HS-27A (cell line): Measurements from ENCODE around the gene CCDC91.

Experiments
- DNase-seq: peaks from one replicate; pipeline ENCODE4 v3.0.0-alpha.2; 2012; ENCODE audit warnings: low read depth, missing footprints

Gene CCDC91

DNA sequence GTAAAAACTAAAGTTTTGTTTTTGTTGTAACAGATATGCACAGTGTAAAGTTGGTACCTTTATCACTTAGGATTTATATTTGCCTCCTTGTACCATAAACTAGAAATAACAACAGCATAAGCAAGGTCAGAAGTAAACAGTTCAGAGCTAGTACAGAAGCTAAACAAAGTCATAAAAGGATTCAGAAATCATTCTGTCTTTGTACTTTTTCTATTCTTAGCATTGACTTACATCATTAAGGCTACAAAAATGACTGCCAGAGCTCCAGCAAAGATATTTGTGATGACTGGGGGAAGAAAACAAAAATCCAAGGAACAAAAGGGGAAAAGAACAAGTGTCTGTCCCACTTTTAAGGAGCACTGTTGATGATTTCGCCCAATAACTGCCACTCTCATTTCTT lies 347.2 kb downstream of the CCDC91 start:
- no peak for DNase-seq

DNA sequence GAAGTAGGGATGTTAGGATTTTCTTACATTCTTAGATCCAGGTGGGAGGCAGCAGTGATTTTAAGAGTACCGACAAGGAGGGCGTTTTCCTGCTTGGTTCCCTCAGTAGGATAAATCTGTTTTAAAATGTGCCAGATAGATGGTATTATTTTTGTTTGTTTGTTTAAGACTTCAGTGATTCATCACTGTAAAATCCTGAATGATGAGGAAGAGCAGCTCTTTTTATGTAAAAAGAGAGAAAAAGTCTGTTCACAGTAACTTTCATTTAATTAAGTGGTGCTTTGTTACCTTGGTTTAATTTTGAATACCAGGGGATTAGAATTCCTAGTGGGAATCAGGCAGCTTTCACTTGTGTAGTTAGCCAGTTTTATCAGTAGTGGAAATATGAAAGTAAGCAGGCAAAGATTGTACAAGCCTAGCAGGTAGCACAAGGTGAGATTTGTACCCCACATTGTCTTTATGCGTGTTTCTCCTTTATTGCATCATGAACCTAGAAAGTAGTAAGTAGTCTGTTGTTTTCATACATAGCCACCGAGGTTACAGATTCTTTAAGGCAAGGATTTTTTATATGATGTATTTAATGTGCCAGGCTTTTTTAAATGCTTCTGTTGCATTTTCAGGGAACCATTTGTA lies 349.6 kb downstream of the CCDC91 start:
- DNase-seq, result no peak

DNA sequence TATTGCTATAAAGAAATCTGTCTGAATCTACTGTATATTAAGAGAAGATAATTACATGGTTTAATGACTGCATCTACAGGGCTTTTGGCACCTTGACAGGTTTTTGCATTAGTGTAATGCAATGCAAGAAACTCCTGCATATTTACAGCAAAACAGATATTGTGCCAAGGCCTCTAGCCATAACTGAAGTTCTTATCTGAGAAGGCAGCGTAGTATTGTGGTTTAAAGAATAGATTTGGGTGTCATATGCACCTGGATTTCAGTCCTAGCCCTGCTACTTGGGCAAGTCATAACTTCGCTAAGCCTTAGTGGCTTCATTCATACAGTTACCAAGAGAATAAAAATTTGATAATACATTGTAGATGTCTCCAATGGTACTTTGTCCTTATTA lies 350.1 kb downstream of the CCDC91 start:
- no peak for DNase-seq

DNA sequence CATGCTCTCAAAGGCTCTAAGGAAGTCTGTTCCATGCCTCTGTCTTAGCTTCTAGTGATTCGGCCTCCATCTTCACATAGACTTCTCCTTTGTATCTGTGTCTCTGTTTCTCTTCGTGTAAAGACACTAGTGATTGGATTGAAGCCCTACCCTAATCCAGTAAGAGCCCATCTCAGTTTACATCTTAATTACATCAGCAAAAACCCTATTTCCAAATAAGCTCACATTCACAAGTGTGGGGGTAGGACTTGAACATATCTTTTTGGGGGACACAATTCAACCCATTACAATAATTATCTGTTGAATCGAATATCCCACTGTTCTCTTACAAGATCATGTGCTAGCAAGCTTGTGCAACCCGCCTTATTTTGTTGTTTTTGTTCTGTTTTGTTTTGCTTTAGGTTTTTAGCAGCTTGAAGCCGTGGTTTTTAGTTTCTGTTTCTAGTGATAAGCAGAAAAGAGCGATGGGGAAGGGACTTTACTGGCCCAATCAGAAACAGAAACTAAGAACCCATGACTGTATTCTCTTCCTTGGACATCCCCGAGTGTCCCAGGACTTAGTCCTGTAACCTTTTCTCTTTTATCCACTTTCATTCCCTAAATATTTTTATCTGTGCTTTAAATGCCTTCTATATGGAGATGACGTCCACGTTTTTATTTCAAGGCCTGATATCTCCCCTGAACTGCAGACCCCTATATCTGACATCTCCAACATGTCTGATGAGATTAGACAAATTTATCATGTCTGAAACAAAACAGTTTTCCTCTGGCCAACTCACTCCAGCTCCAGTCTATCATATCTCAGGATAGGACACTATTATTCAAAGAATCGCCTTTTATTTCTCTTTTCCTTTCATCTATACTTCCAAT lies 353.0 kb downstream of the CCDC91 start:
- no peak for DNase-seq

DNA sequence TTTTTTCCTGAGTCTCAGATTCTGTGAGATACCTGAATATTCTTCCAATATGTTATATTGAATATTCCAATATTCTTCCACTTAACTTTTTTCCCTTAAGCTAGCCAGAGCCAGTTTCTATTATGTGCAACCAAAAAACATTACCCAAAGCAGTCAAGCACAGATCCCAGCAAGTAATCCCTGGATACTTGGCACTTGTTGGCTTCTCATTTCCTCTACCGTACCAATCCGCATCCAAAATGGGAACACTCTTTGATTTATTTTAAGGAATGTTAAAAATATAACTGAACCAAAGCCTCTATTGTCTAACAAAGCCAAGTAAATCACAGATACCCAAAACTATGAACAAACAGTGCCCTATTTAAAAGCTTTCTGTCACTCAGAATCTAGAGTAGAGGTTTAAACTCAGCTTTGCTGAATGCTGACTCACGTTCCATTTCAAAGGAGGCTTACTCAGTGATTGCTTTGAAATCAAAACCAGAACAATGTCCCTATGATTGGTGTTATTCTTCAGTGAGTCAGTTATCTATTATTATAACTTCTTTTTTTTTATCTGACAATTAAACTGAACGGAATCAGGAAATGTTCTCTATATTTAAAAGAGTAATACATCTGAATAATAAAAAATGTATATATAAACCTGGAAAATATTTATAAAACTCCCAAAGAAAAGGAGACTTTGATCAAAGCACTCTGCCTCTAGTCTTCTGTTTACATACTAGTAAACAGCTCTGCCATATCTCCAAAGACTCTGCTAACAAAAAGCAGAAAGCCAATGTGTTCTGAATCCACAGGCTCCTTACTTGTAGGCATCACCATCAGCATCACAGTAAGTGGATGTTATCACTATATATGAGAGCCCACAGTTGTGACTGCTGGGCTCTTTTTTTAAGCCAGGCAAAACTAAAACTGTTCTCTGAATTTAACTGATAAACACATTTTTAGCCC lies 360.8 kb downstream of the CCDC91 start:
- DNase-seq, result peak; percentile 49

DNA sequence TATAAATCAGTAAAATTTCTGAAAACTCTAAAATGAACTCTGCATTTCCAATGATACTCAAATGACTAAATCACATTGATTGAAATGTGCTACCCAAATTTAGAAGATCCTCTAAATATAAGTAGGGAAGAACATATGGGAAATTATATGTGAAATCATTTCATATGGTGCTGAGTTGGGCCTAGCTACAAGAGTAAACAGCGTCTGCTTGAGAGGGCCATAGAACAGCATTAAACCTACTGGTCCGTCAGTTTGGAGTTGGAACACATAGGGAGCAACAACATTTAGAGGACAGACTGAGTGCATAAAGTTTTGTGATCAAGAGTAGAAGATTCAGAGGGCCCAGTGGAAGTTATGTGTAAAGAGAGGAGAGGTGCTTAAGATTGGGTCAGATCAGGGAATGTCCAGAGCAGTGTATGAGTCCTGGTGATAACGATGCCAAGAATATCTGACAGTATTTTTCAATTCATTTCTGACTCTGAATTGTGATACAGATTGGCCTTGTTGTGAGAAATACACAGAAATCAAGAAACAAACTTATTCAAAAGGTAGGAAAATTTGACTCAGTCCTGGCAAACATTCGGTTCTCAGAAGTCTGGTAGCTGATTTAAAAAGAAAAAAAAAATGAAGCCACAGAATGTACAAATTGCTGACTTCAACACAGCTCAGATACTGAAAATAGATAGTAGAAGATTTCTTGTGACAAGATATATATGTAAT lies 362.2 kb downstream of the CCDC91 start:
- no peak for DNase-seq

DNA sequence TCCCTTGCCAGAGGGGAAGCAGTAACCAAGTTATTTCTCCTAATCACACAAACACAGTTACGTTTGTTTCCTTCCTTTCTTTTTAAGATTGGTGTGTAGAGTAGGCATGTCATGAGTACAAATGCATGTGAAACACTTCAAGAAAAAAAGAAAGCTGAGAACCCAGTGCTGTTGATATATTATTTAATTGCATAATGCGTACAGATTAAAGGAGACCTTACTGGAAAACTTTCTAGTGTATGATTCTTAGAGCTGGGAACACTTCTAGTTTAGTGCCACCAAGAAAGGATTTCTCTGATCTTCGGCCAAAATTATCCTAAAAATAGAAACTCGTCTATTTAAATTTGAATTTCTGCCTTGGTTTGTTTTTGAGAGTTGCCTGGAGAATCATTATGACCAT lies 365.5 kb downstream of the CCDC91 start:
- no peak for DNase-seq

DNA sequence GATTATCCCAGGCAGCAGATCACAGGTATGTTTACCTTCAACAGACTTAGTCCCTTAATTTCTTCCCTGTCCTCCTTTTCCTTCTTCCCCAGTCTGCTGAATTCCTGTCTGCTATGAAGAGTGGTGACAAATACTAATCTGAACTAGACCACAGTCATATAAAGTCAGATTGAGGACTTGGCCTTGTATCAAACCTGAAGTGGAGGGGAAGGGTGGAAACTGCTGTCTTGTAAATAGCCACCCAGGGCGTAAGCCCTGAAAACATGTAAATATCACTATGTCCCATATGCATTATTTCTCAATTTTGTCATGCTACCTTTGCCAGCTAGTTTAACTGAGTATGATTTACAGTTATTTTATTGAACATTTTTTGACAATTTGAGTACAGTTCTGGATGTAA lies 368.0 kb downstream of the CCDC91 start:
- DNase-seq, result no peak

DNA sequence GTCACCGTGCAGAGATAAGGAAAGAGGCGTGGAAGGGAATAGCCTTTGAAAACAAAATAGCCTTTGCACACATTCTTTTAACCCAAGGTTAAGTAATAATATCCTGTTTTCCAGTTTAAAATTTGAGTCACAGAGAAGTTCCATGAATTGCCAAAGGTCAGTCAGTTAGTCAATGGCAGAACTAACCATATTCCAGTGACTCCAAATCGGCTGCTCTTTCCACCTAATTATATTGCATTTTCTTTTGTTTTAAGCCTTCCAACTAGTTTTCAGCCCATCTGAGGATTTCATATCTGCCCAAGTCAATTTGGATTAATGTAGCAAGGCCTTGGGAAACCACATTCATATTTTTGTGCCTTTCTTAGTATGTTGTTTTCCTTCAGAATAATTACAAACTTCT lies 373.0 kb downstream of the CCDC91 start:
- DNase-seq, result no peak

DNA sequence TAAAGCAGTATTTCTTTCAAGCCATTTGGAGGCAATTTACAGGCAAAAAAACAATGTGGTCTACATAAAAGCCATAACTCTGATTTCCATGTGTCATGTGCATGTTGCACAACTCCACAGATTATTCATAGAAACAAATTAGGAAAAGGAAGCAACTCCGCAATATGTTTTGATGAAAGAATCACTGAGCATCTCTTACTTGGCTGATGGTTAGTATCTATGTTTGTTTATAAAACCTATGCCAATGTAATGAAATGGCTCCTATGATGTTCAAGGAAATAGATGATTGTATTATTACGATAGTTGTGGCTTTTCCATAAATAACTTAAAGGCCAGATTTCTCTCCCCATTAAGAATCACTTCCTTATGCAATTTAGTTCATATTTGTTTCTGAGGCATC lies 373.7 kb downstream of the CCDC91 start:
- DNase-seq, result no peak

DNA sequence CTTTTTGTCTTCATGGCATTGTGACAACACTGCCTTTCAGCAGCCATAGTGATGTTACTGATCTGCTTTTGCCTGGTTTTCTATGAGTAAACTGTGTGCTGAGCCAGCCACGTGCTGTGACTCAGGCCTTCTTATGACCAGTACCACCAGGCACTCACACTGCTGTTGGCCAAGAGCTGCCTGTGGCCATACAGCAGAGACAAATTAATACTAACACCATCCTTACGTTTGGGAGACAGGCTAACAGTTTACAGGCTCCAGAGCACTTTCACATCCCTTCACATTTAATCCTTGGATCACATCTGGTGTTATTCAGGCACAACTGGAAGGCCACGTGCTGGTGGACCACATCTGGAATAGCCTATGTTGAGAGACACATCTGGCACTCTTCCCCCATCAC lies 377.9 kb downstream of the CCDC91 start:
- DNase-seq, result peak; percentile 68

DNA sequence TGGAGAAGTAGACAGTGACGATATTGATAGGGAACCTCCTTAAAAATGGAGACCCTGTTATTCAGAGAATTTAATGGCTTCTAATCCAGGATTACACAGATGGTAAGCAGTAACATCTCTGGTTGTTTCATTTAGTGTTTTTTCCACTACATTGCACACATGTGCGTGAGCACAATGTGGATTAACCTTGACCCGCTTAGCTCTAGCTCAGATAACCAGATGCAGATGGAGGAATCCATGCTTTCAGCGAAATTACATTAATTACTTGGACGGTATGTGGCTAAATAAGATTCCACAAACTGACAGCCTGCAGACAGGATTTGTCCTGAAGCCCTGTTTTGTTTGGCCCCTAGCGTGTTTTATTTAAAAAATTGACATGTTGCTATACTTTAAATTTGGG lies 378.4 kb downstream of the CCDC91 start:
- DNase-seq, result no peak

DNA sequence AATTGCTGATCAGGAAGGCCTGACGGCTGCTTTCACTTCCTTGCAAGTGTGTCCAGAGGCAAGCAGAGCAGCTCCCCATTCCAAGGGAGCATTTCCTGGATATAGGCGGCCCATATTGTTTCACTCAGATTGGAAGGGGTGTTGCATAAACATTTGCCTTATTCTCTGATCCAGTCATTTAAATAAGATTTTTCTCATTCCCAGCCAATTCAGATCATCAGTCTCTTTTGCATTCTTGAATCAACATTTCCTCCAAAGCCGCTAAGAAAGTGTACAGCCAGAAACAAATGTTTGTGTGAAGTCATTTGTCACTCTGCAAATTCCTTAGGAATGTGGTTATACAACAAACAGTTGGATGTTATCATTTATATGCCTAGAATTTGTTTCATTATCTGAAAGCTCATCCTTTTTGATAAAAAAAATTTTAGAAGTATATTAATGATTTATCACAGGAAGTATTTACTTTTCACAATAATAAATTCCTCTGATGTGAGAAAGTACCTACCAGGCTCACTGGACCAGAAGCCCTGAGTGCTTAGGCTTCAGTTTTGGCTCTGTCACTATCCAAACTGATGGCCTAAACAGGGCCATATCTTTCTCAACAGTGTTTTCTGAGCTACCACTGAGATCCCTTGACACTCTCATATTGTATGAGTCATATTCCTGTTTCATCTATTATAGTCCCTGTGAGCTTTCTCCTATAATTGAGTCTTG lies 379.6 kb downstream of the CCDC91 start:
- peak; percentile 34 for DNase-seq

DNA sequence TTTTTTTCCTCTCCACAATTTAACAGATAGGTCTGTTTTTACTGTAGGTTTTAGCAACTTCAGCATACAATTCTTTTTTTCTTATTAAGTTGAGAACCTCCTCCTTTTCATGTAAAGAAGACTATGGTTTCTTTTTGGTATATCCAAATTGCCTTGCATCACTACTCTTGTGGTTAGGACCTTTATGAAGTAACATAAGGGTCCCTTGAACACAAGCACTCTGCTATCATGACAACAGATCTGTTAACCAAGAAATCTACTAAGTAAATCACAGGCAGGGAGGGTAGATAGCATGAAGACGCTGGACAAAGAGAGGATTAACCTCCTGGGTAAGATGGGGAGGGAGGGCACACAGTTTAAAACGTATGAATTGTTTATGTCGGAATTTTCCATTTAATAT lies 380.6 kb downstream of the CCDC91 start:
- DNase-seq, result no peak

DNA sequence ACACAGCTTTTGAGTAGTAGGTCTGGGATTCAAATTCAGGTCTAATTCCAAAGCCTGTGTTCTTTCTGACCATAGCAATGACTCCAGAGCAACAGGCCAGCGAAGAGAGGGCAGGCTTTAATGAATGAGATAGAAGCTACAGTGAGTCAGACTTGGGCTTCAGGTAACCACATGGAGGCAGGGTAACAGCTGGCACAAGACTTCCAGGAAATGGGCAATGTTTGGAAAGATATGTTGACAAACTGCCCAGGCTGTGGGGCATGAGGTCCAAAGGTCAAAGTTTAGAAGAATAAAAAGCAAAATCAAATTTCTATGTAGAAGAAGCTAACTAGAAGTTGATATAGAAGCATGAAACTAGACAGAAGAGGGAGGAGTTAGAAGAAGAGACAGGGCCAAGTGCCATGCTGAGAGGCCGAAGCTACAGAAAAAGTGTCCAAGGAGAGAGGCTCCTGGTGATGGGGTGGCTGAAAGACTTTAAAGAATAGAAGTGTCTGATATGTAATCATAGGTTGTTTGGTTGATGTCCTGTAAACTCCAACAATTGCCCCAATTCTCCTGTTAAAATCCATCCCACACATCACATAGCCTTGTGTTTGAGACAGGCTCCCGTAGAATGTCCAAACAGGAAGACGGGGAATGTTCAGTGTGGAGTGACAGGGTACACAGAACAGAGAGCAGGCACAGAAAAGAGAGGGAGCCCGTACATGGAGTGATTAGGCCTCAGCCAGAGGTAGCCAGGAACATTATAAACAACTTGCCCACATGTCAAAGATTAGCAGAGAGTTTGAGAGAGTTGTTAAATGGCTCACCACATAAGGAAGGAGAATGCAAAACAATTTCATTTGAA lies 384.7 kb downstream of the CCDC91 start:
- no peak for DNase-seq

DNA sequence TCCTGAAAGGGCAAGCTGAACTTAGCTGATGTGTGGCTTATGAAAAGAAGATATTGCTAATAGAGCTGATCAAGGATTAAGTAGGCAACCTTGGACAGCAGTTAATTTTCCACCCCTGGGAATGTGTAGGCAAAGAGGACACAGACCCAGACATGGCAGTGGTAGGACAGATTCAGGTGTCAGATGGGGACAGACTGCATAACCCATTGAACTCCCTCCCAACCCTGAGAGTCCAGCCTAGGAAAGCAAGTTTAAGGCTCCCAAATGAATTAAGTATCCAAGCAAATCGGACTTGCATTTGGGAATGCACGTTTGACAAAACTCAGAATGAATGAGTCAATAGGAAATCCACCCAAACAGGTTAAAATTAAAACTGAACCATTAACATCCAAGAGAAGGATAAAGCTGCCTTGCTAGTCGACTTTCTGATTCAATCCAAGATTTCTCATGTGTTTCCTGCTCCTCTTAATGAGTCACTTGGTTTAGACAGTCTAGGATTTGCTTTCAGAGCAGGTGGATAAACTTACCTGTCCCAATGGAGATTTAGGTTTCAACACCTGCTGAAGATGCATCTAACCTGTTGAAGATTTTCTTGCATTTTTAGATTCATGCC lies 385.4 kb downstream of the CCDC91 start:
- no peak for DNase-seq

DNA sequence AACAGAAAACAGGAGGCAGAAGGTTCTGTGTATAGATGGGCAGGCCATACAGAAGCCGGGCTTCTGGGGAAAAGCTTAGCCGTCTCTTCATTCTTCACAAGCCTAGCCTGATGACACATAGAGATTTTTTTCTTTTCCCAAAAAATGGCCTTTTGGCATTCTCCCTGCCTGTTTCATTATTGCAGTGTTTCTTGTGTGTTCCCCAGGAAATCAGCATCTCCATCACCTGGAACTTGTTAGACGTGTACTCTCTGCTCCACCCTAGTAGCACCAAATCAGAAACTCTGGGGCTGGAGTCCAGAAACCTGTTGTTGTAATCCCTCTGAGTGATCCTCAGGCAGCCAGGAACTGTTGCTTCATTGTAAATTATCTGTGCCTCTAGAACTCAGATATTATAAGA lies 388.1 kb downstream of the CCDC91 start:
- DNase-seq, result peak; percentile 24

DNA sequence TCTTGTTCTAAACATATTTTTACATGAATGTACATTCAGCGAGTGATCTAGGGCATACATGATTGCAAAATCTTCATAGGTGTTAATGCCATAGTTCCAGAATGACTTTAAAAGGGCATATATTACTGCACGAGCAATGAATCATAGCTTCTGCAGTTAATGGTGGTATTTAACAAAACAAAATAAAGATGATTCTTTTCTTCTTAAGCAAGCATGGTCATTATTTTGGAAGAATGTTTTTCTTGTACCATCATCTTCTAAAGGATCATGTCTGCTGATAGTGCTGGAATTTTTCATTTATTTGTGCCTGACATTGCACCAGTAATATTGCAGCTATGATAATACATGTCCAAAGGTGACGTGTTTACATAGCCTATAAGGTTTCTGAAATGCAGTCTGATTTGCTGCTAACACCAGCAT lies 388.6 kb downstream of the CCDC91 start:
- peak; percentile 55 for DNase-seq

DNA sequence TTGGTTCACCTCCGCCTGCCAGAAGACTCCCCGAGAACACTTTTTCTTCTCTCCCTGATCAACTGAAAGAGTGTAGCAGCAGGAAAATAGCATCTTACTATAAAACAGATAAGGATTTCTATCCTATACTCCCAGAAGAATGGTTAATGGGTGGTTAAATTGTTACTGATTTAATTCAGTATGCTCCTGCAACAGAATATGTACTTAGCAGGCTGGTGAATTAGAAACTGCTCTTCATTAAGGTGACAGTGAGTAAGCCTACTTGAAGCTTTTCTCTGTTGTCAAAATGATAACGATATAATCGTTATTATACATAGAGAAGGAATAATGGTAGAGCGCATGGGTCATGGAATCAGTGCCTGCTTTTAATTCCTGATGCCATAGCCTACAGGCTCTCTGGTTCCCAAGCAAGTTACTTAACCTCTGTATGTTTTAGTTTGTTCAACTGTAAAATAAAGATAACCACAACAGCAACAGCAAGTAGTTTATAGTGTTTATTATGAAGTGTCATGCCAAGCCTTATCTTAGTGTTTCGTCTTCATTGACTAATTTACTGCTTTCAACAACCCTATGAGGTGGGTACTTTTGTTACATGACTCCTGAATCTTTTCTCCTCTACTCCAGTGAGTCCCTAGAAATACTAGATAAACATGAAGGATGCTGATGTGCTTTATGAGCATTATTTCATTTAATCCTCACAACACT lies 392.6 kb downstream of the CCDC91 start:
- DNase-seq, result no peak
